Parathyroid adenoma (tissue), 2 donors: Measurements from ENCODE around the gene TTF1.

ENCODE experiments used
- H2AFZ ChIP-seq: fragments of 300-600 bp; sonication (generic); one replicate; pipeline ENCODE4 v1.7.0; 2017; ENCODE audit warnings: antibody characterized with exemption, mild to moderate bottlenecking
- H3K27ac ChIP-seq: fragments of 300-600 bp; sonication (generic); one replicate; pipeline ENCODE4 v1.7.0; 2017
- H3K27me3 ChIP-seq: fragments of 300-600 bp; sonication (generic); one replicate; pipeline ENCODE4 v1.7.0; 2017; ENCODE audit warnings: low read length; ENCODE audit not compliant: control insufficient read depth, insufficient read depth
- H3K36me3 ChIP-seq: fragments of 300-600 bp; sonication (generic); one replicate; pipeline ENCODE4 v1.7.0; 2017; ENCODE audit warnings: low read length; ENCODE audit not compliant: control insufficient read depth, insufficient read depth
- H3K4me1 ChIP-seq: fragments of 300-600 bp; sonication (generic); one replicate; pipeline ENCODE4 v1.7.0; 2017; ENCODE audit warnings: control low read depth
- H3K4me2 ChIP-seq: fragments of 300-600 bp; sonication (generic); one replicate; pipeline ENCODE4 v1.7.0; 2017; ENCODE audit warnings: low read length
- H3K4me3 ChIP-seq: fragments of 300-600 bp; sonication (generic); one replicate; pipeline ENCODE4 v1.7.0; 2017; ENCODE audit warnings: low read depth, low read length
- H3K79me2 ChIP-seq: fragments of 300-600 bp; sonication (generic); one replicate; pipeline ENCODE4 v1.7.0; 2017; ENCODE audit warnings: control low read depth
- H3K9ac ChIP-seq: fragments of 300-600 bp; sonication (generic); one replicate; pipeline ENCODE4 v1.7.0; 2017; ENCODE audit warnings: mild to moderate bottlenecking
- H3K9me3 ChIP-seq: fragments of 300-600 bp; sonication (generic); one replicate; pipeline ENCODE4 v1.7.0; 2017; ENCODE audit warnings: low read length; ENCODE audit not compliant: control insufficient read depth
- CTCF ChIP-seq: fragments of 300-600 bp; sonication (generic); IDR thresholded peaks from one replicate; pipeline ENCODE4 v1.7.0; 2017; ENCODE audit warnings: antibody characterized with exemption, mild to moderate bottlenecking
- donor health status: primary hyperparathyroidism.

The TTF1 gene

GRCh38 chr9:132447346-132447745, 40.7 kb upstream of the TTF1 start:
- Histone ChIP-seq H3K9ac (no peak overlapping the region), H3K27me3 (no peaks in the 10 kb centered on the region), H3K9me3 (no peaks in the 10 kb centered on the region), H2AFZ (no peak overlapping the region), H3K4me1 (no peaks in the 10 kb centered on the region), H3K4me3 (no peak overlapping the region), H3K27ac (no peak overlapping the region), H3K4me2 (no peak overlapping the region), H3K36me3 (no peaks in the 10 kb centered on the region), H3K79me2 (no peaks in the 10 kb centered on the region)
- no peak for TF ChIP-seq CTCF

- no peak for TF ChIP-seq CTCF
- Histone ChIP-seq H3K36me3 (no peaks in the 10 kb centered on the region), H3K4me3 (no peak overlapping the region), H3K27ac (no peak overlapping the region), H3K79me2 (no peaks in the 10 kb centered on the region), H2AFZ (no peak overlapping the region), H3K9ac (no peak overlapping the region), H3K9me3 (no peaks in the 10 kb centered on the region), H3K4me2 (no peak overlapping the region), H3K4me1 (no peaks in the 10 kb centered on the region), H3K27me3 (no peaks in the 10 kb centered on the region)
Measured at GRCh38 chr9:132446887-132447286, 40.2 kb upstream of the TTF1 start.

GRCh38 chr9:132443951-132444607, 37.4 kb upstream of the TTF1 start:
- Histone ChIP-seq H3K27ac (no peak overlapping the region), H3K4me3 (no peak overlapping the region), H3K36me3 (no peaks in the 10 kb centered on the region), H3K4me1 (no peaks in the 10 kb centered on the region), H3K9ac (no peak overlapping the region), H3K27me3 (no peaks in the 10 kb centered on the region), H2AFZ (no peak overlapping the region), H3K9me3 (no peaks in the 10 kb centered on the region), H3K79me2 (no peaks in the 10 kb centered on the region), H3K4me2 (no peak overlapping the region)
- no peak for TF ChIP-seq CTCF

- Histone ChIP-seq H3K27me3 (no peaks in the 10 kb centered on the region), H2AFZ (no peak overlapping the region), H3K4me2 (no peak overlapping the region)
Measured at GRCh38 chr9:132441404-132441803, 34.8 kb upstream of the TTF1 start.

More at GRCh38 chr9:132441404-132441803, 34.8 kb upstream of the TTF1 start:
- no peak for TF ChIP-seq CTCF
- no peaks in the 10 kb centered on the region for H3K79me2 ChIP-seq
- no peaks in the 10 kb centered on the region for H3K36me3 ChIP-seq
- H3K4me3 ChIP-seq, result no peak overlapping the region
- no peaks in the 10 kb centered on the region for H3K4me1 ChIP-seq
- no peak overlapping the region for H3K27ac ChIP-seq
- no peak overlapping the region for H3K9ac ChIP-seq
- no peaks in the 10 kb centered on the region for H3K9me3 ChIP-seq
